AG04449 (cell line): ENCODE measurements around the gene AGAP1.

Source experiments
- CTCF ChIA-PET: fragments of 350-600 bp; formaldehyde crosslinking; extraction: SDS; loops from one replicate; lab custom pipeline; 2021; ENCODE audit warnings: antibody characterized with exemption; lab: Yijun Ruan, JAX
- POLR2A ChIA-PET: fragments of 400-600, 350-600 bp; formaldehyde crosslinking; extraction: SDS; loops from one replicate; lab custom pipeline; 2020; ENCODE audit warnings: antibody characterized with exemption, inconsistent platforms; lab: Yijun Ruan, JAX
- DNase-seq: peaks from one replicate; pipeline ENCODE4 v3.0.0-alpha.2; 2010; ENCODE audit warnings: low read depth, low spot score
- H3K4me3 ChIP-seq: 2 replicates; pipeline ENCODE4 v1.5.1; 2011; ENCODE audit warnings: low read depth, mild to moderate bottlenecking, control low read depth, low read length
- TF ChIP-seq, protein P1 (sequence below): IDR thresholded peaks from one replicate; pipeline ENCODE4 v1.5.1; 2011; ENCODE audit warnings: mild to moderate bottlenecking, moderate library complexity, low read length, control low read depth, inconsistent platforms; ENCODE audit not compliant: insufficient read depth; ENCODE audit errors: missing control alignments

Gene AGAP1

DNA sequence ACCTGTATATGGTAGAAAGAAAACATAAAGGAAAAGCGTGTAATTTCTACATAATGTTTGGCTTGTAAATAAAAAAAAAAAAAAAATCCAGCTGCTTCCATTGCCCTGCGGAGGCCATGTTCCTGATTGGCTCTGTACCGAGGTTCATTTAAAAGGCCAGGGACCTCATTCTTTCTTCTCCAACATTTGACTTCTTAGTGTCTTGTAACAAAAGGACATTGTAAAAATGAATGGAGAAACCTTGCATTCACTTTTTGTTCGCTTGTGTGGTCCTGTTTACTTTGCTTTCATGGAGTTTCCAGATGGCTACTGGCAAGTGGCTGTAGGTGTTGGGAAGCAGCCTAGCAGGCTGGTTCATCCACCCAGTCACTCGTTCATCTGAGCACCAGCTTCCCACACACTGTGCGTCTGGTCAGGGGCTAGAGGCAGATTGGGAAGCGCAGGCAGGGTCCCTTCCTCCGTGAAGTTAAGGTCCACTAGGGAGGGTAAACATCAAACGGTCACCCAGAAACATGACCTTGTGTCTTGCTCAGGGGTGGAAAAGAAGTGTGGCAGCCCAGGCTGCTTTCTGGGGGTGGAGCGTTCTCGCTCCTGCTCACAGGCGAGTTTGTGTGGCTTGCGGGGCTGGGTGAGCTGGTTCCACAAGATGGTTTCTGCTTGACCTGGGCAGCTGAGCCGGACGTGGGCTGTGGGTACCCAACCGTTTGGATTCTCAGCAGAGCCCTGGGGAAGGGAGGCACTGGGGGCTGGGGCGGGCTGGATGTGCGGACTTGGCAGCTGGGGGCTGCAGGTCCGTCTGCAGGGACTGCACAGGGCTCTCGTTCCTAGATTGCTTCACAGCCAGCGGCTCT is 260.7 kb downstream of the AGAP1 start:
- no peak overlapping the region for H3K4me3 ChIP-seq
- ChIA-PET POLR2A (no interaction called here), CTCF (interaction anchor here (1.1 to 5.3 kb wide), 6 partner anchors 9 to 424 kb away, joined by 3 to 31 read pairs (median 4); no protein-coding TSS in a partner anchor)
- TF ChIP-seq, protein P1, sequence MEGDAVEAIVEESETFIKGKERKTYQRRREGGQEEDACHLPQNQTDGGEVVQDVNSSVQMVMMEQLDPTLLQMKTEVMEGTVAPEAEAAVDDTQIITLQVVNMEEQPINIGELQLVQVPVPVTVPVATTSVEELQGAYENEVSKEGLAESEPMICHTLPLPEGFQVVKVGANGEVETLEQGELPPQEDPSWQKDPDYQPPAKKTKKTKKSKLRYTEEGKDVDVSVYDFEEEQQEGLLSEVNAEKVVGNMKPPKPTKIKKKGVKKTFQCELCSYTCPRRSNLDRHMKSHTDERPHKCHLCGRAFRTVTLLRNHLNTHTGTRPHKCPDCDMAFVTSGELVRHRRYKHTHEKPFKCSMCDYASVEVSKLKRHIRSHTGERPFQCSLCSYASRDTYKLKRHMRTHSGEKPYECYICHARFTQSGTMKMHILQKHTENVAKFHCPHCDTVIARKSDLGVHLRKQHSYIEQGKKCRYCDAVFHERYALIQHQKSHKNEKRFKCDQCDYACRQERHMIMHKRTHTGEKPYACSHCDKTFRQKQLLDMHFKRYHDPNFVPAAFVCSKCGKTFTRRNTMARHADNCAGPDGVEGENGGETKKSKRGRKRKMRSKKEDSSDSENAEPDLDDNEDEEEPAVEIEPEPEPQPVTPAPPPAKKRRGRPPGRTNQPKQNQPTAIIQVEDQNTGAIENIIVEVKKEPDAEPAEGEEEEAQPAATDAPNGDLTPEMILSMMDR, result no peak
- no peak for DNase-seq

DNA sequence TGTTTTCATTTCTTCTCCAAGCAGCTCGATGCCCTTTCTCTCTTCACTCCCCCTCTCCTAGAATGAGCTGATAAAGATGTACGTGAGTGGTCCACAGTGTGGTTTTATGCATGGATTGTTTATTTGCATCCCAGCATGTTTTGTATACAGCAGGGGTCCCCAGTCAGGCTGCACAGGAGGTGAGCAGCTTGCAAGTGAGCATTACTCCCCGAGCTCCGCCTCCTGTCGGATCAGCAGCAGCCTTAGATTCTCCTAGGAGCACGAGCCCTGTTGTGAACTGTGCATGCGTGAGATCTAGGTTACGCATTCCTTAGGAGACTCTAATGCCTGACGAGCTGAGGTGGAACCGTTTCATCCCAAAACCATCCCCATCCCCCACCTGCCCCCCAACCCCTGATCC is 262.6 kb downstream of the AGAP1 start:
- DNase-seq, result no peak
- ChIA-PET POLR2A (no interaction called here), CTCF (interaction anchor here (1.8 to 5.3 kb wide), 5 partner anchors 9 to 161 kb away, joined by 6 to 31 read pairs (median 13); no protein-coding TSS in a partner anchor)
- TF ChIP-seq, protein P1, result no peak
- no peak overlapping the region for H3K4me3 ChIP-seq

- DNase-seq, result no peak
- POLR2A ChIA-PET, result no interaction called here
- TF ChIP-seq, protein P1, result no peak
- CTCF ChIA-PET, result interaction anchor here (2.0 to 6.2 kb wide), 6 partner anchors 9 to 421 kb away, joined by 7 to 39 read pairs (median 19); no protein-coding TSS in a partner anchor
- H3K4me3 ChIP-seq, result no peak overlapping the region
These were observed 263.4 kb downstream of the AGAP1 start for GRCh38 chr2:235757212-235757611.

DNA sequence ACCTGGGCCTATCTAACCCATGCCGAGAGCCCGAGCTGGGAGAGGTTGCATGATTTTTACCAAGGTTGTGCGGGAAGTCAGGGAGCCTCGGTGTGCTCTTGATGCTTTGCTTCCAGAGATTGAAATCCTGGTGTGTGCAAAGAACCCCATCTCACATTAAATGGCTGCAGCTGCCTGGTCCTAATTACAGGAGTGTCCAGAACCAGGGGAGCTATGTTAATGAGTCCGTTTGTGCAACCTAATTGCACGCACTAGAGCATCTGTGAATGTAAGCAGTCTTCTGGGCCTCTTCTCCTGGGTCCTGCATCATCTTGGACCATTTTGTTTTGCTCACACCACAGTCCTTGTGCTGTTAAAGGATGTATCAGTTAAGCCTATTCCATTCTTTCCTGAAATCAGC is 263.8 kb downstream of the AGAP1 start:
- H3K4me3 ChIP-seq, result no peak overlapping the region
- POLR2A ChIA-PET, result no interaction called here
- TF ChIP-seq, protein P1, result no peak
- CTCF ChIA-PET, result interaction anchor here (1.7 to 6.2 kb wide), 7 partner anchors 8 to 423 kb away, joined by 5 to 39 read pairs (median 18); no protein-coding TSS in a partner anchor
- DNase-seq, result no peak

GRCh38 chr2:235762832-235763598 is 269.2 kb downstream of the AGAP1 start:
- TF ChIP-seq, protein P1, result no peak
- no peak overlapping the region for H3K4me3 ChIP-seq
- CTCF ChIA-PET, result interaction anchor here (1.1 to 6.2 kb wide), 5 partner anchors 9 to 415 kb away, joined by 3 to 39 read pairs (median 6); no protein-coding TSS in a partner anchor
- no peak for DNase-seq
- POLR2A ChIA-PET, result no interaction called here
